GM12892 (cell line): ENCODE measurements around the gene HK1.
A peak's percentile ranks its signal among the peaks of the same experiment; 100 is the strongest.

Experiments used
- DNase-seq: peaks from one replicate; pipeline ENCODE4 v3.0.0; 2011; ENCODE audit not compliant: insufficient read length
- FAIRE-seq: peaks from 2 replicates; lab custom pipeline; 2011; peaks lifted over from hg19 to GRCh38; lab: Jason Lieb, UNC
- POLR2A ChIP-seq: IDR thresholded peaks from 2 replicates; pipeline ENCODE4 v1.6.1; 2011; ENCODE audit warnings: low read depth, low read length, control low read depth
- POLR2AphosphoS5 ChIP-seq: IDR thresholded peaks from 2 replicates; pipeline ENCODE4 v1.6.1; 2011; ENCODE audit warnings: low read depth, low read length, control low read depth
- TAF1 ChIP-seq: IDR thresholded peaks from 2 replicates; pipeline ENCODE4 v1.6.1; 2011; ENCODE audit warnings: low read depth, mild to moderate bottlenecking, control low read depth, low read length, borderline replicate concordance

HK1 gene

GRCh38 chr10:69259547-69260243 lies 18.6 kb upstream of the HK1 start:
- no peak for FAIRE-seq
- DNase-seq = no peak
- TF ChIP-seq POLR2AphosphoS5 (no peak), POLR2A (no peak), TAF1 (no peak)

- FAIRE-seq = no peak
- no peak for DNase-seq
- TF ChIP-seq POLR2A (no peak), POLR2AphosphoS5 (no peak), TAF1 (no peak)
Measured at GRCh38 chr10:69261184-69261583, 17.1 kb upstream of the HK1 start.

- DNase-seq = no peak
- peak; percentile 36 for FAIRE-seq
- TF ChIP-seq TAF1 (no peak), POLR2AphosphoS5 (no peak), POLR2A (no peak)
Measured at GRCh38 chr10:69262292-69262751, 16.0 kb upstream of the HK1 start.

- TF ChIP-seq POLR2AphosphoS5 = no peak
- no peak for TF ChIP-seq TAF1
- no peak for DNase-seq
- FAIRE-seq = no peak
Measured at GRCh38 chr10:69265521-69265920, 12.8 kb upstream of the HK1 start.

DNA sequence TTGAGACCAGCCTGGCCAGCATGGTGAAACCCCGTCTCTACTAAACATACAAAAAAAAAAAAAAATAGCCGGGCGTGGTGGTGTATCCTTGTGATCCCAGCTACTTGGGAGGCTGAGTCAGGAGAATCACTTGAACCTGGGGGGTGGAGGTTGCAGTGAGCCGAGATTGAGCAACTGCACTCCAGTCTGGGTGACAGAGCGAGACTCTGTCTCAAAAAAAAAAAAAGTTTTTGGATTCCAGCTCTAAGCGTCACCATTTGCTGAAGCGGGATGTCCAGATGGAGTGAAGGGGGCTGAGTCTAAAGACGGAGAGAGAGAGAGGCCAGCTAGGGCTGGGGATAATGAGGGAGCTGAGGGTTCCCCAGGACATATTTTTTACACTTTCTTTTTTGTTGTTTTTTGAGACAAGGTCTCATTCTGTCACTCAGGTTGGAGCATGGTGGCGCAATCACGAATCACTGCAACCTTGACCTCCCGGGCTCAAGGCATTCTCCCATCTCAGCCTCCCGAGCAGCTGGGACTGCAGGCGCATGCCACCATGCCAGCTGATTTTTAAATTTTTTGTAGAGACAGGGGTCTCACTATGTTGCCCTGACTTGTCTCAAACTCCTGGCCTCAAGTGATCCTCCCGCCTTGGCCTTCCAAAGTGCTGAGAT lies 9.4 kb upstream of the HK1 start:
- TF ChIP-seq POLR2AphosphoS5 = no peak
- no peak for TF ChIP-seq POLR2A
- no peak for TF ChIP-seq TAF1
- FAIRE-seq (no peak), DNase-seq (no peak)

GRCh38 chr10:69269761-69270160 lies 8.5 kb upstream of the HK1 start:
- FAIRE-seq (no peak), DNase-seq (no peak)

GRCh38 chr10:69270990-69271389 lies 7.3 kb upstream of the HK1 start:
- DNase-seq (no peak), FAIRE-seq (no peak)

More at GRCh38 chr10:69269761-69270160, 8.5 kb upstream of the HK1 start:
- TF ChIP-seq TAF1 (no peak), POLR2A (no peak), POLR2AphosphoS5 (no peak)

DNA sequence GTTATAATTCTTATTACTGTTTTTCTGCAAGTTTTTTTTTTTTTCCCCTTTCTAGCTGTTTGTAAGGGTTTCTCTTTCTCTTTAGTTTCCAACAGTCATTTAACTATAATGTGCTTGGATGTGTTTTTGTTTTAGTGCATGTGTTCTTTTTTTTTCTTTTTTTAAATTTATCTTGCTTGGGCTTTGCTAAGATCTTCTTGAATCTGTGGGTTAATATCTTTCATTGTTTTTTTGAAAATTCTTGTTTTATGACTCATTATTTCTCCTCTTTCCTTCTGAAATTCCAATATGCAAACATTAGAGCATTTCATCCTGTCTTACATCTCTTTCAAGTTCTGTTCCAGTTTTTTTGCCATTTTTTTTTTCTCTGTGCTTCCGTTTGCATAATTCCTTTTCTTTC lies 5.7 kb upstream of the HK1 start:
- no peak for DNase-seq
- FAIRE-seq = no peak
- no peak for TF ChIP-seq POLR2A
- TF ChIP-seq TAF1 = no peak
- no peak for TF ChIP-seq POLR2AphosphoS5

More at GRCh38 chr10:69270990-69271389, 7.3 kb upstream of the HK1 start:
- TF ChIP-seq TAF1 (no peak), POLR2A (no peak), POLR2AphosphoS5 (no peak)

DNA sequence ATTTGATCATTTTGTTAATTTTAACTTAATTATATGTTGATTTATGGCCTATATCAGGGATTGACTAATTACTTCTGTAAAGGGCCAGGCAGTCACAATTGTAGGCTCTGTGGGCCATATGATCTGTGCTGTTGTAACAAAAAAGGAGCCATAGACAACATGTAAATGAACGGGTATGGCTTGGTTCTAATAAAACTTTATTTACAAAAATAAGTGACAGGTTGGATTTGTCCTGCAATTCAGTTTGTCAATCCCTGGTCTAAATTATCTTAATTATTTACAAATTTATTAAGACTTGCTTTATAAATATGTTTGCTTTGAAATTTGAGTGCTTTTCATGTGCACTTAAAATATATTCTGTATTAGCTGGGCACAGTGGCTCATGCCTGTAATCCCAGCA lies 2.9 kb upstream of the HK1 start:
- TF ChIP-seq POLR2A (no peak), TAF1 (no peak), POLR2AphosphoS5 (no peak)
- DNase-seq (no peak), FAIRE-seq (no peak)

- FAIRE-seq = no peak
- DNase-seq = no peak
- TF ChIP-seq POLR2AphosphoS5 (no peak), TAF1 (no peak), POLR2A (no peak)
Measured at GRCh38 chr10:69276503-69276902, 1.8 kb upstream of the HK1 start.

GRCh38 chr10:69279110-69279509 lies 814 bp downstream of the HK1 start:
- TF ChIP-seq POLR2A (no peak), TAF1 (no peak), POLR2AphosphoS5 (no peak)
- FAIRE-seq = no peak

More at GRCh38 chr10:69279110-69279509, 814 bp downstream of the HK1 start:
- no peak for DNase-seq
